GM18505 (cell line): ENCODE measurements around the gene RXRA.

Experiments
- ATAC-seq: cut with Tn5 transposase; IDR thresholded peaks from one replicate; pipeline ENCODE4 v1.9.1; 2021; ENCODE audit not compliant: unreplicated experiment
- POLR2A ChIP-seq: IDR thresholded peaks from 4 replicates; pipeline ENCODE4 v1.6.1; 2011; ENCODE audit warnings: borderline replicate concordance; ENCODE audit not compliant: insufficient read depth, insufficient read length; ENCODE audit errors: extremely low read depth

RXRA gene

DNA sequence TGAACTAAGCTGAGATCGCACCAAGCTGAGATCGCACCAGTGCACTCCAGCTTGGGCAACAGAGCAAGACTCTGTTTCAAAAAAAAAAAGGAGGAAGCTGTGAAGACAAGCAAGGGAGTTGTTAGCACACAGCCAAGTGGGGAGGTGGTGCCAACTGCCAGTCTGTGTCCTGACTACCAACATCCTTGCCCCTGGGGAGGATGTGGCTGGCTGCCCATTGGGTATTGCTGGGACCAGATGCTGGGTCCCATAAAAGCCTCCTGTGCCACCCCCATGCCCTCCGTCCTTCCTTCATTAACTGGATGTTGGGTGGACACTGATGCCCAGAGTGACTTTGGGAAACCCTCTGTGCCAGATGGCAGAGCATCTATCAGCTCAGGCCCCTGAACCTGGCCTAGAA is 158.2 kb downstream of the RXRA start:
- ATAC-seq, result no peak
- no peak for TF ChIP-seq POLR2A

DNA sequence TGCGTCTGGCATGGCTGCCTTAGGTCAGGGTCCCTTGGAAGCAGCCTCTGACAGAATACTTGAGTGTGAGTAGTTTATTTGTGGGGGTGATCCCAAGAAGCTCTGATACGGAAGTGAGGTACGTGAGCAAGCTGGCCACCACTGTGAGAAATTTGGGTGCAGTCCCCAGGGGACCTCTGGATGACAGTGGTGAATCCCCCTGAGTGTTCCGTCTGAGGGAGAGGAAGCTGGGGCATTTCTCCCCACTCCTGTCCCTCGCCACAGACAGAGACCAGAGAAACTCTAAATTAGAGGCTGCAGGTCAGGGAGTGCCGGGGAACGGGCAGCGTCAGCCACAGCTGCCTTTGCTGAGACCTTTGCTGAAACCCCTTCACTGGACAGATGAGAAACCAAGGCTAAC is 159.4 kb downstream of the RXRA start:
- no peak for TF ChIP-seq POLR2A

GRCh38 chr9:134486143-134486591 is 159.9 kb downstream of the RXRA start:
- ATAC-seq, result no peak
- no peak for TF ChIP-seq POLR2A

More for the DNA sequence above, 159.4 kb downstream of the RXRA start:
- ATAC-seq, result no peak

GRCh38 chr9:134486596-134486995 is 160.3 kb downstream of the RXRA start:
- TF ChIP-seq POLR2A, result no peak
- no peak for ATAC-seq
